SK-N-SH (cell line): ENCODE measurements around the gene NRGN.

Source experiments
- CTCF ChIP-seq: fragments of 200-600 bp; sonication (generic); IDR thresholded peaks from 2 replicates; pipeline ENCODE4 v1.6.1; 2017; ENCODE audit warnings: antibody characterized with exemption, mild to moderate bottlenecking, moderate library complexity
- EP300 ChIP-seq, 2 experiments: IDR thresholded peaks; 2 replicates each; pipeline versions ENCODE4 v1.4.0 to v1.6.1; 2012; ENCODE audit warnings: borderline replicate concordance in 1 of 2, low read depth in 1 of 2, low read length in 1 of 2
- EZH2phosphoT487 ChIP-seq: fragments of 200-600 bp; sonication (generic); IDR thresholded peaks from 2 replicates; pipeline ENCODE4 v1.6.1; 2017; ENCODE audit warnings: low read depth, mixed run types, mild to moderate bottlenecking, antibody characterized with exemption, moderate library complexity, borderline replicate concordance
- MAX ChIP-seq: IDR thresholded peaks from 2 replicates; pipeline ENCODE4 v1.4.0; 2012; ENCODE audit warnings: low read depth
- MXI1 ChIP-seq: IDR thresholded peaks from 2 replicates; pipeline ENCODE4 v1.6.1; 2012; ENCODE audit warnings: mild to moderate bottlenecking, low read depth, low read length, improper control_type of control experiment
- POLR2AphosphoS5 ChIP-seq: IDR thresholded peaks from 2 replicates; pipeline ENCODE4 v1.6.1; 2012; ENCODE audit warnings: low read depth, low read length
- RAD21 ChIP-seq: IDR thresholded peaks from 2 replicates; pipeline ENCODE4 v1.6.1; 2012; ENCODE audit warnings: mild to moderate bottlenecking, low read length
- RCOR1 ChIP-seq: fragments of 150-350 bp; IDR thresholded peaks from 2 replicates; pipeline ENCODE4 v1.6.1; 2017; ENCODE audit warnings: antibody characterized with exemption, low read length
- REST ChIP-seq: IDR thresholded peaks from 2 replicates; pipeline ENCODE4 v1.6.1; 2012; ENCODE audit warnings: mild to moderate bottlenecking, low read depth, low read length, moderate library complexity
- RFX5 ChIP-seq: IDR thresholded peaks from 2 replicates; pipeline ENCODE4 v1.6.1; 2012; ENCODE audit warnings: mild to moderate bottlenecking, improper control_type of control experiment, low read length
- SMC3 ChIP-seq: IDR thresholded peaks from 2 replicates; pipeline ENCODE4 v1.6.1; 2012; ENCODE audit warnings: low read depth, low read length, improper control_type of control experiment
- TAF1 ChIP-seq: IDR thresholded peaks from 2 replicates; pipeline ENCODE4 v1.6.1; 2012; ENCODE audit warnings: low read depth, mild to moderate bottlenecking, low read length, moderate library complexity, borderline replicate concordance
- YY1 ChIP-seq: IDR thresholded peaks from 2 replicates; pipeline ENCODE4 v1.4.0; 2012; ENCODE audit warnings: low read depth, mild to moderate bottlenecking

- no peak for TF ChIP-seq CTCF
- no peak for TF ChIP-seq YY1
- no peak for TF ChIP-seq RCOR1
- no peak for TF ChIP-seq TAF1
- no peak for TF ChIP-seq POLR2AphosphoS5
- TF ChIP-seq EZH2phosphoT487: no peak
- TF ChIP-seq REST: no peak
- TF ChIP-seq SMC3: no peak
- TF ChIP-seq MAX: no peak
- no peak for TF ChIP-seq MXI1
- no peak for TF ChIP-seq RFX5
- TF ChIP-seq EP300 (IDR thresholded peaks at IDR 0.05; ENCODE audit: borderline replicate concordance in 1 of 2, low read depth in 1 of 2, low read length in 1 of 2): no peak
- TF ChIP-seq RAD21: no peak
Observed at GRCh38 chr11:124727474-124727873, 12.3 kb upstream of the NRGN start.
